ENCODE results near the gene INPP5J.
A peak's percentile ranks its signal among the peaks of the same experiment; 100 is the strongest.
"Not testable (repeated sequence)": the region's sequence is repeated elsewhere in the genome, so short reads cannot be mapped to it uniquely, and the experiment has no call there.

Gene INPP5J

GRCh38 chr22:31102441-31103081 lies 20.2 kb upstream of the INPP5J start:
- DNase-seq, result peak; percentile 85

GRCh38 chr22:31103111-31103510 lies 19.7 kb upstream of the INPP5J start:
- no peak for DNase-seq

GRCh38 chr22:31103899-31104694 lies 18.7 kb upstream of the INPP5J start:
- no peak for DNase-seq

GRCh38 chr22:31104869-31105268 lies 17.9 kb upstream of the INPP5J start:
- DNase-seq, result no peak

- DNase-seq, result no peak
Observed at GRCh38 chr22:31105282-31105929, 17.4 kb upstream of the INPP5J start.

- DNase-seq, result peak; percentile 30
Observed at GRCh38 chr22:31106001-31106571, 16.7 kb upstream of the INPP5J start.

GRCh38 chr22:31106731-31107177 lies 16.0 kb upstream of the INPP5J start:
- DNase-seq, result peak; percentile 49

GRCh38 chr22:31107178-31107893 lies 15.4 kb upstream of the INPP5J start, which contains the start of gene SELENOM:
Gene SELENOM (minus strand): TSS chr22:31107568. CDS start chr22:31107505, 63 bp downstream.
- DNase-seq, result peak; percentile 99

GRCh38 chr22:31107894-31108218 lies 14.9 kb upstream of the INPP5J start:
- DNase-seq, result no peak

GRCh38 chr22:31112547-31113091 lies 10.1 kb upstream of the INPP5J start:
- not testable (repeated sequence) for DNase-seq

- no peak for DNase-seq
Observed at GRCh38 chr22:31118046-31118820, 4.5 kb upstream of the INPP5J start.

- DNase-seq, result no peak
Observed at GRCh38 chr22:31119026-31119717, 3.6 kb upstream of the INPP5J start.

- no peak for DNase-seq
Observed at GRCh38 chr22:31120230-31120629, 2.5 kb upstream of the INPP5J start.

- no peak for DNase-seq
Observed at GRCh38 chr22:31120642-31121041, 2.1 kb upstream of the INPP5J start.

- DNase-seq, result no peak
Observed at GRCh38 chr22:31121403-31121802, 1.4 kb upstream of the INPP5J start.

- DNase-seq, result no peak
Observed at GRCh38 chr22:31122196-31122531, 602 bp upstream of the INPP5J start.

- no peak for DNase-seq
Observed at GRCh38 chr22:31123292-31123602, 481 bp downstream of the INPP5J start.

- no peak for DNase-seq
Observed at GRCh38 chr22:31124290-31124689, 1.5 kb downstream of the INPP5J start.

GRCh38 chr22:31124811-31125465 lies 2.2 kb downstream of the INPP5J start:
- DNase-seq, result no peak

GRCh38 chr22:31125521-31126117 lies 2.9 kb downstream of the INPP5J start:
- DNase-seq, result no peak
